ENCODE measurements around the gene CARNS1.
"Not testable (repeated sequence)": the region's sequence is repeated elsewhere in the genome, so short reads cannot be mapped to it uniquely, and the experiment has no call there.

CARNS1 gene

GRCh38 chr11:67410984-67411784 lies 4.3 kb upstream of the CARNS1 start:
- DNase-seq: no peak

GRCh38 chr11:67411785-67412152 lies 3.7 kb upstream of the CARNS1 start:
- DNase-seq: no peak

- no peak for DNase-seq
Observed at GRCh38 chr11:67412495-67413179, 2.8 kb upstream of the CARNS1 start.

GRCh38 chr11:67413266-67413849 lies 2.1 kb upstream of the CARNS1 start:
- no peak for DNase-seq

- peak; percentile 70 to 87 for DNase-seq
Observed at GRCh38 chr11:67416416-67417335, 1.2 kb downstream of the CARNS1 start.

- no peak for DNase-seq
Observed at GRCh38 chr11:67417425-67417824, 1.9 kb downstream of the CARNS1 start.

GRCh38 chr11:67418476-67419281 lies 3.2 kb downstream of the CARNS1 start:
- peak; percentile 40 to 66 for DNase-seq

GRCh38 chr11:67419325-67420049 lies 4.0 kb downstream of the CARNS1 start:
- no peak for DNase-seq

GRCh38 chr11:67420147-67420645 lies 4.7 kb downstream of the CARNS1 start:
- no peak for DNase-seq

GRCh38 chr11:67420646-67421429 lies 5.4 kb downstream of the CARNS1 start:
- DNase-seq: peak; percentile 83 to 92

- no peak for DNase-seq
Observed at GRCh38 chr11:67421430-67422031, 6.1 kb downstream of the CARNS1 start.

GRCh38 chr11:67422891-67423290 lies 7.4 kb downstream of the CARNS1 start:
- DNase-seq: no peak

- no peak for DNase-seq
Observed at GRCh38 chr11:67423466-67423865, 8.0 kb downstream of the CARNS1 start.

GRCh38 chr11:67423891-67424613 lies 8.6 kb downstream of the CARNS1 start:
- DNase-seq: no peak

GRCh38 chr11:67427364-67427859 lies 11.9 kb downstream of the CARNS1 start:
- DNase-seq: not testable (repeated sequence)

- peak; percentile 96 to 97 for DNase-seq
Observed at GRCh38 chr11:67428052-67429001, 12.8 kb downstream of the CARNS1 start, which contains the start of gene RPS6KB2. RPS6KB2 (plus strand) TSS chr11:67428494; CDS start chr11:67428546, 52 bp downstream.

GRCh38 chr11:67429038-67429668 lies 13.7 kb downstream of the CARNS1 start:
- no peak for DNase-seq

All from NCI-H2081 (cell line).